Measurements from ENCODE around the gene ACOX3.

Gene ACOX3

GRCh38 chr4:8384397-8385060 is 56.0 kb downstream of the ACOX3 start:
- no peaks in the 10 kb centered on the region for H3K27me3 Mint-ChIP-seq
- H3K4me3 Mint-ChIP-seq: no peak overlapping the region
- no peak overlapping the region for H3K27ac Mint-ChIP-seq
- no peaks in the 10 kb centered on the region for H3K9me3 Mint-ChIP-seq (ENCODE audit: low read depth)
- H3K4me1 Mint-ChIP-seq (ENCODE audit: low read depth): no peaks in the 10 kb centered on the region
- H3K36me3 Mint-ChIP-seq: no peaks in the 10 kb centered on the region

DNA sequence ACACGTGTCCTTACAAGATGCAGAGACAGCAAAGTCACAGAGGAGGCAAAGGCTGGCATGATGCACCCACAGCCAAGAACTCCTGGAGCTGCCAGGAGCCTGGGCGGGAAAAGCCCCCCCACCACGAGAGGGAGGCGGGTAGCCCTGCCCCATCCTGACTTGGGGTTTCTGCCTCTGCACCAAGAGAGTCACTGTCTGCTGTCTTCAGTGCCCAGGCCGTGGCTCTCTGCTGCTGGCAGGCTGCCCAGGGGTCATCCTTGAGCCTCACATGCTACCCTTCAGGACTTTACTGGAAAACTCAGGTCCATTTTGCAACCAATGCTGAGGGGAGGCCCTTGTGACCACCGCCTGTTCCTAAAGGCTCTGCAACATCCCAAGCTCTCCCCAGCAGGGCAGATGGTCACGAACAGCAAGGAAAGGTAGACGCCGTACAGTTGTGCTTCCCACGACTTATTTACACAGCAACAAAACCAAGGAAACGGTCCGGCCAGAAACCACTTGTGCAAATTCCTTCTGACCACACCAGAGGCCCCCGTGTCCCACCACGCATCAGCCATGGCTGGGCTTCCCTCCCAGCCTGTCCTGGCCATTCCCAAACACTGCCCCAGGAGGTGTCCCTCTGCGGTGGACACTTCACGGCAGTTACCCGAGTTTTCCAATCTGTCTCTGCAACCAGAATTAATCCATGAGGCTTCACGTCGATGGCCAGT is 56.9 kb downstream of the ACOX3 start:
- Mint-ChIP-seq H3K27ac (no peak overlapping the region), H3K4me1 (ENCODE audit: low read depth) (no peaks in the 10 kb centered on the region), H3K4me3 (no peak overlapping the region), H3K9me3 (ENCODE audit: low read depth) (no peaks in the 10 kb centered on the region), H3K36me3 (no peaks in the 10 kb centered on the region), H3K27me3 (no peaks in the 10 kb centered on the region)

- Mint-ChIP-seq H3K27ac (no peak overlapping the region), H3K36me3 (no peaks in the 10 kb centered on the region), H3K4me1 (ENCODE audit: low read depth) (no peaks in the 10 kb centered on the region)
Measured at GRCh38 chr4:8383016-8383415, 57.5 kb downstream of the ACOX3 start.

GRCh38 chr4:8381814-8382581 is 58.5 kb downstream of the ACOX3 start:
- no peaks in the 10 kb centered on the region for H3K9me3 Mint-ChIP-seq (ENCODE audit: low read depth)
- H3K36me3 Mint-ChIP-seq: no peaks in the 10 kb centered on the region
- H3K27ac Mint-ChIP-seq: no peak overlapping the region

More at GRCh38 chr4:8383016-8383415, 57.5 kb downstream of the ACOX3 start:
- Mint-ChIP-seq H3K27me3 (no peaks in the 10 kb centered on the region), H3K9me3 (ENCODE audit: low read depth) (no peaks in the 10 kb centered on the region), H3K4me3 (no peak overlapping the region)

GRCh38 chr4:8380511-8381415 is 59.8 kb downstream of the ACOX3 start:
- no peak overlapping the region for H3K27ac Mint-ChIP-seq

More at GRCh38 chr4:8381814-8382581, 58.5 kb downstream of the ACOX3 start:
- Mint-ChIP-seq H3K4me1 (ENCODE audit: low read depth) (no peaks in the 10 kb centered on the region), H3K4me3 (no peak overlapping the region), H3K27me3 (no peaks in the 10 kb centered on the region)

DNA sequence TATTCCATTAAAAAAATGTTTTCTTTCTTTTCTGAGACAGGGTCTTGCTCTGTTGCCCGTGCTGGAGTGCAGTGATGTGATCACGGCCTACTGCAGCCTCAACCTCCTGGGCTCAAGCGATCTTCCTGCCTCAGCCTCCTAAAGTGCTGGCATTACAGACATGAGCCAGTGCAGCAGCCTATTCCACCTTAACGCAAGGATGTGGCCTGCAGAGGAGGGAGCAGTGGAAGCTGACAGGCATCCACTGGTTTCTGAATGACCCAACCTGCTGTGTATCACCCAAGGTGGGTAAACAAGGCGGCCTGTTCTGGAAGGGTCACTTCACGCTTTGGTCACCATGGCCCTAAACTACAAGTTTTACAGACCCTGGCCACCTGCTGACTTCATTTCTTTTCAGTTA is 60.8 kb downstream of the ACOX3 start:
- H3K36me3 Mint-ChIP-seq: no peaks in the 10 kb centered on the region

More at GRCh38 chr4:8380511-8381415, 59.8 kb downstream of the ACOX3 start:
- no peaks in the 10 kb centered on the region for H3K36me3 Mint-ChIP-seq
- no peak overlapping the region for H3K4me3 Mint-ChIP-seq
- H3K9me3 Mint-ChIP-seq (ENCODE audit: low read depth): no peaks in the 10 kb centered on the region
- H3K27me3 Mint-ChIP-seq: no peaks in the 10 kb centered on the region
- no peaks in the 10 kb centered on the region for H3K4me1 Mint-ChIP-seq (ENCODE audit: low read depth)

GRCh38 chr4:8379281-8379680 is 61.2 kb downstream of the ACOX3 start:
- no peak overlapping the region for H3K27ac Mint-ChIP-seq
- no peak overlapping the region for H3K4me3 Mint-ChIP-seq
- H3K4me1 Mint-ChIP-seq (ENCODE audit: low read depth): no peaks in the 10 kb centered on the region
- H3K27me3 Mint-ChIP-seq: no peaks in the 10 kb centered on the region
- no peaks in the 10 kb centered on the region for H3K9me3 Mint-ChIP-seq (ENCODE audit: low read depth)
- no peaks in the 10 kb centered on the region for H3K36me3 Mint-ChIP-seq

More for the DNA sequence above, 60.8 kb downstream of the ACOX3 start:
- Mint-ChIP-seq H3K9me3 (ENCODE audit: low read depth) (no peaks in the 10 kb centered on the region), H3K4me3 (no peak overlapping the region), H3K27ac (no peak overlapping the region), H3K27me3 (no peaks in the 10 kb centered on the region), H3K4me1 (ENCODE audit: low read depth) (no peaks in the 10 kb centered on the region)

GRCh38 chr4:8378776-8379175 is 61.7 kb downstream of the ACOX3 start:
- H3K27me3 Mint-ChIP-seq: no peaks in the 10 kb centered on the region
- no peaks in the 10 kb centered on the region for H3K9me3 Mint-ChIP-seq (ENCODE audit: low read depth)
- H3K27ac Mint-ChIP-seq: no peak overlapping the region
- no peaks in the 10 kb centered on the region for H3K4me1 Mint-ChIP-seq (ENCODE audit: low read depth)
- H3K36me3 Mint-ChIP-seq: no peaks in the 10 kb centered on the region
- H3K4me3 Mint-ChIP-seq: no peak overlapping the region

DNA sequence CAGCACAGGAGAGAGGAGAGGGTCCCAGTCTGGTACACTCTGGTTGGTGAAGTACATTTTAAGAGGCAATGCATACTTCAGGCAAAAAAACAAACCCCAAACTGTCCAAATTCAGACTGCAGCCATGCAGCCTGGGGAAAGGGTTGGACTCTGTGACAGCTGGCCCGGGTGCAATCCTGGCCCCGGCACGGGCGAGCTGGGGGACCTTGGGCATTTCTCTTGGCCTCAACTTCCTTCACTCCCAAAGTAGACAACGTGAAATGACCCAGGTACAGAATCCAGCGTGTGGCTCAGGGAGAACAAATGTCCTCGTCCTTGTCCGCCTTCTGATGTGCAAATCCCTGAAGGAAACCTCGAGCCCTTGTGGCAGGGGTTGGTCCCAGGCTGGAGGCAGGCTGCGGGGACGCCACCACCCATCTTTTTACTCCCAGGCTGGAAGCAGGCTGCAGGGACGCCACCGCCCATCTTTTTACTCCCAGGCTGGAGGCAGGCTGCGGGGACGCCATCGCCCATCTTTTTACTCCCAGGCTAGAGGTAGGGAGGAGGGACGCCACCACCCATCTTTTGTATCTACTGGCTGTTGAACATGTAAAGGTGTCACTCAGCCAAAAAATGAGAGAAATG is 62.3 kb downstream of the ACOX3 start:
- Mint-ChIP-seq H3K27ac (no peak overlapping the region), H3K9me3 (ENCODE audit: low read depth) (no peaks in the 10 kb centered on the region), H3K4me3 (no peak overlapping the region), H3K36me3 (no peaks in the 10 kb centered on the region), H3K4me1 (ENCODE audit: low read depth) (no peaks in the 10 kb centered on the region), H3K27me3 (no peaks in the 10 kb centered on the region)

- Mint-ChIP-seq H3K4me1 (ENCODE audit: low read depth) (no peaks in the 10 kb centered on the region), H3K4me3 (no peak overlapping the region), H3K36me3 (no peaks in the 10 kb centered on the region), H3K27me3 (no peaks in the 10 kb centered on the region), H3K27ac (no peak overlapping the region), H3K9me3 (ENCODE audit: low read depth) (no peaks in the 10 kb centered on the region)
Measured at GRCh38 chr4:8377103-8378075, 63.1 kb downstream of the ACOX3 start.

- Mint-ChIP-seq H3K4me1 (ENCODE audit: low read depth) (no peaks in the 10 kb centered on the region), H3K27ac (no peak overlapping the region), H3K4me3 (no peak overlapping the region)
Measured at GRCh38 chr4:8376361-8377102, 64.0 kb downstream of the ACOX3 start.

GRCh38 chr4:8374851-8375649 is 65.5 kb downstream of the ACOX3 start:
- Mint-ChIP-seq H3K9me3 (ENCODE audit: low read depth) (no peaks in the 10 kb centered on the region), H3K4me3 (no peak overlapping the region), H3K36me3 (no peaks in the 10 kb centered on the region), H3K4me1 (ENCODE audit: low read depth) (no peaks in the 10 kb centered on the region), H3K27ac (no peak overlapping the region), H3K27me3 (no peaks in the 10 kb centered on the region)

More at GRCh38 chr4:8376361-8377102, 64.0 kb downstream of the ACOX3 start:
- no peaks in the 10 kb centered on the region for H3K27me3 Mint-ChIP-seq
- no peaks in the 10 kb centered on the region for H3K36me3 Mint-ChIP-seq
- H3K9me3 Mint-ChIP-seq (ENCODE audit: low read depth): no peaks in the 10 kb centered on the region
